HuH-7.5 (cell line): ENCODE measurements around the gene MOB3B.
"Not testable (repeated sequence)": the region's sequence is repeated elsewhere in the genome, so short reads cannot be mapped to it uniquely, and the experiment has no call there.

Experiments
- DNase-seq: peaks from one replicate; pipeline ENCODE4 v3.0.0; 2011; ENCODE audit warnings: low spot score

MOB3B gene

GRCh38 chr9:27518006-27518405 lies 11.6 kb downstream of the MOB3B start:
- no peak for DNase-seq

- no peak for DNase-seq
These were observed 15.1 kb downstream of the MOB3B start for GRCh38 chr9:27514551-27514950.

GRCh38 chr9:27511771-27512170 lies 17.8 kb downstream of the MOB3B start:
- no peak for DNase-seq

GRCh38 chr9:27510780-27511179 lies 18.8 kb downstream of the MOB3B start:
- no peak for DNase-seq

DNA sequence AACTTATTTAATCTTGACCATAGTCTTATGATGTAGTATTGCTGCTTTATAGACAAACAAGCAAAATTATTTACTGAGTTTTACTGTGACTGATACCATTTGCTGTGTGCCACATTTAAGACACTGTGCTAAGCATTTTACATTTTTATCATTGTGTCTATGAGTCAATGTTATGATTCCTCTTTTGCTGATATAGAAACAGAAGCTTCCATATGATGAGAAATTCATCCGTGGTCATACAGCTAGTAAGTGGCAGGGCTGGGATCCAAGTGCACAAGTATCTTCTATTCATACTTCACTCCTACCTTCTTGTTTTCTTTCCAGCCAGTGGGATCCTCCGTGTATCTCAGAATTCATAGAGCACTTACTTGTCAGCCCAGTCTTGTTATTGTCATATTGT lies 22.6 kb downstream of the MOB3B start:
- no peak for DNase-seq

- DNase-seq: no peak
These were observed 23.9 kb downstream of the MOB3B start for GRCh38 chr9:27505744-27506161.

DNA sequence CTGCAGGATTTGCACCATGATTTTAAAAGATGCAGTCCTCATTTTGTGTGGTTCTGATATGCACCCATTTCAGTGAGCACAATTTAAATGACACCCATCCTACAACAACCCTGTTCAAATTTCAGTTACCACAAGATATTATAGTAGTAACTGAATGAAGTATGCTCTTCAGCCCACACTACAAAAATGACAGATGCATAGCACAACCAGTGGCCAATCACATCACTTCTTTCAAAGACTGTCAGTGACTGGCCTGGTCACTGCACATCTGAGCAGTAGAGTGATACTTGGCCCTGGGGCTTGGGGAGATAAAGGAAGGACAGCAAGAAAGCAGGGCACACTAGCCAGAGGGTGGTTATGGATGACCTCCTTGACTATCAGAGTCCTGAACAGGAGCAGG lies 25.4 kb downstream of the MOB3B start:
- no peak for DNase-seq

DNA sequence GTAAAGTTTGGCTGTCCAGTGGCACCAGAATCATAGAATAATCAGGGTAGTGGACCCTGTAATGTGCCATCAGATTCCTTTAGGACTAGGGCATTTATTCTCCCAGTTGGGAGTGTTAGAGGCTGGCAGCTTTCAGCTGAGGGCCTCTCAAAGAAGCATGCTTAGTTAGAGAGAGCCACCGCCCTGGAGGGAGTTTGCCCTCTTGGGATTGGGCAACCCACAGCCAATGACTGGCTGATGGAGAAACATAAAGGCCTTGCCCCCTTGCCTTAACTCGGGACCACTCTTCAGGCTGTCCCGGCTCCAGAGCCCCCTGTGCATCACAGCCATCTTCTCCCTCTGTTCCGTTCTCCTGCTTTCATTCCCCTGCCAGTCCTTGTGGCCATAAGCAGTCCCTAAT lies 26.0 kb downstream of the MOB3B start:
- no peak for DNase-seq

- not testable (repeated sequence) for DNase-seq
These were observed 28.7 kb downstream of the MOB3B start for GRCh38 chr9:27500902-27501301.

DNA sequence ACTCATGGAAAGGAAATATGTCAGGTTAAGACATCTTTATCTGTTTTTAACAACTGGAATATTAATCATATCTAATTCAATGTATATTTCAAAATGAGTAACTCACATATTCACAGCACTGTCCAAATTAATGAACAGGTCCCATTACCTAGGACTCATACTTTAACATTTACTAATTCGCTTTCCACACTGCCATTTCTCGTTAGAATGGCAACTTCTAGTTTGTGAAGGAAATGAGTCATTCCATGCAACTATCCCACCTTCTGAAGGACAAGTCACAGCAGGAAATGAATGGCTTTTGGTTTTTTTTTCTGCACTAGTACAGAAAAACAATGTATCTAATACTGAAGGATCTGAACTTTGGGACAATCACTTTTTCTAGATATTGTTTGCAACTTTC lies 30.2 kb downstream of the MOB3B start:
- no peak for DNase-seq

DNA sequence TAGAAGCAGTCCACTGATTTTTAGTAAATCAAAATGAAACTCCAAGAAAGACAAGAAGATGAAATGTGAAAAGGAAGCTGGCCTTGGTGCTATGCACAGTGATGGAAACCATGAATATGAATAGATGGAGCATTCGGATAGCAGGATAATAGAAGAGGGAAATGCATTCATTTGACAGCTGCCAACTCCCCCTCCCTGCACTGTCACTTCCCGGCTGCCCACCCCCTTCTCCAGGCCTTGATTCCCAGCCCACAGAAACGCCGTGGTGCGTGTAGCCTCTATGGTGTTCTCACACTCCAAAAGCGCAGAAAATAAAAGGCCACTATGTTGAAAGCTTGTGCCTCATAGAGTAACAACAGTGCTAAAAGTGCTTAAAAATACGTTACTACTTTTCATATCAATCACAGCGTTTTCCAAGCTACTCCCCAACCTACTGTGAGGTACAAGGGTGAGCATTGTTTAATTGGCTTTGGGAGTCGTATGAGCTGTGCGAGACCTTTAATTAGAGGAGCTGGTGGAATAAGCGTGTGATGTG lies 31.7 kb downstream of the MOB3B start:
- DNase-seq: no peak

GRCh38 chr9:27496135-27496504 lies 33.5 kb downstream of the MOB3B start:
- no peak for DNase-seq

GRCh38 chr9:27495480-27496134 lies 34.0 kb downstream of the MOB3B start:
- DNase-seq: no peak

DNA sequence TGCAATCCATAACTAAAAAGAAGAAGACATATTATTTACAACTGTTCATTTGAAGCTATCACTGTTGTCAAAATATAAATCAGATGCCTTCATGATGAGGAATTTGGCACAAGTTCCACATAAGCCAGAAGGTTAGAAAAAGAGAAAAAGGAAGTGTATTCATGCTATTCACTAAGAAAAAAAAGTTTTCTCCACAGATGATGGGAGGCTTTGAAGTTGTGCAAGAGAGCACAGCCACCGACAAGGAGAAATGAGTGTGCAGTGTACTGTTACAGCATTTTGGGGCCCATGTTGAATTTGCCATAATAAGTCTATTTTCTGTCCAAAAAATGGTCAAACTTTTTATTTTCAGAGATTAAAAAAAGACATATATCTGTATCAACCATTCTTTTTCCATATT lies 38.5 kb downstream of the MOB3B start:
- DNase-seq: no peak

GRCh38 chr9:27489087-27489876 lies 40.3 kb downstream of the MOB3B start:
- DNase-seq: no peak

- no peak for DNase-seq
These were observed 41.7 kb downstream of the MOB3B start for GRCh38 chr9:27487927-27488326.

DNA sequence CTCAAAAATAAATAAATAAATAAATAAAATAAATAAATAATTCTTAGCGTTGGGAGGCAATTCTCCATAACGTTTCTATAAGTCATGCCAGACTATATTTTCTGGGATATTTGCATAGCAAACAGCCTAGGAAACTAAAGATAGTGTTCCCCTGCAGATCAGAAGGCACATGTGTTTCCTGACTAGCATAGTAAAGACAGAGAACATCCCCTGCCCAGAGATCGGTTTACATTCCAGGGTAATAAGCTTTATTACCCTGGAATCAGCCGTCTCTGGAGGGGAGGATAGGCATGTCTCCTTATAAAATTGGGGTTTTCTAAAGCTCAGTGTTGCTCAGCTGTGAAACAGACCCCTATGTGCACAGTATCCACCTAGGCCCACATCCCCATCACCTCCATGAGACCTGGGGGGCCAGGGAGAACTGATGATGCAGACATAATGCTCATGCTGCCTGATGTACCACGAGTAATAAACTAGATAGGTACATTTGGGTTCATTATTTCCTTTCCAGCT lies 42.4 kb downstream of the MOB3B start:
- DNase-seq: no peak

GRCh38 chr9:27485158-27485557 lies 44.5 kb downstream of the MOB3B start:
- no peak for DNase-seq

DNA sequence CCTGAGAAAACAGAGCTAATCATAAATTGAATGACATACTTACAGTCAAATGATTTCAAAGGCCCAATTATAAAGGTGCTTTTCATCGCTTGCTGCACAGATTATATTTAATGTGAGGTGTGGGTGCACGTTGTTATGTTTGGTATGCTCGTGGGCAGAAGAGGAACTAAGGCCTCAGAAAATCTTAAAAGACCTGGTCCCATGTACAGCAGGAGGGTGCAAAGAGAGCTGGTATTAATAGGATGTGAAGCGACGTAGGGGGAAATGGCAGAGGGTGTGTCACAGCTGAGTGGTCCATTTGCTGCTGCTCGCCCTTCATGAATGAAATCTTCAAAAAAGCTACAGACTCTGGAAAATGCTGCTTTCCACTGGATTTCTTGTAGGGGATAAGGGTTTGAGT lies 46.0 kb downstream of the MOB3B start:
- DNase-seq: no peak

GRCh38 chr9:27482709-27483108 lies 46.9 kb downstream of the MOB3B start:
- DNase-seq: no peak

DNA sequence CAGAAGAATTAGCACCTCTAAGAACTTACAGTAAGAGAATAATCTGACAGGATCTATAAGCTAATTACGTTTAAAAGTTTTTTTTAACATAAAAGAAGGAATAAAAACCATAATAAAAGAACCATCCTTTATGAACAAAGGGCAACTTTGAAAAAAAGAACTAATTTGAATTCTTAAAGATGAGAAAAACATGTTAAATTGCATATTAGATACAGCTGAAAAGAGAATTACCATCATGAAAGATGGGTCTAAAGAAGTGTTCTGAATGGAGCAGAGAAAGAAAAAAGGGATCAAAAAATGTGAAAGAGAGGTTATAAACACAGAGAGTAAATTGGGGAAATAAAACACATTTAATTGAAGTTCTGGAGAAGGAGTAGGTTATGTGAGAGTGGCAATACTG lies 51.3 kb downstream of the MOB3B start:
- no peak for DNase-seq

- DNase-seq: no peak
These were observed 52.6 kb downstream of the MOB3B start for GRCh38 chr9:27476870-27477515.

DNA sequence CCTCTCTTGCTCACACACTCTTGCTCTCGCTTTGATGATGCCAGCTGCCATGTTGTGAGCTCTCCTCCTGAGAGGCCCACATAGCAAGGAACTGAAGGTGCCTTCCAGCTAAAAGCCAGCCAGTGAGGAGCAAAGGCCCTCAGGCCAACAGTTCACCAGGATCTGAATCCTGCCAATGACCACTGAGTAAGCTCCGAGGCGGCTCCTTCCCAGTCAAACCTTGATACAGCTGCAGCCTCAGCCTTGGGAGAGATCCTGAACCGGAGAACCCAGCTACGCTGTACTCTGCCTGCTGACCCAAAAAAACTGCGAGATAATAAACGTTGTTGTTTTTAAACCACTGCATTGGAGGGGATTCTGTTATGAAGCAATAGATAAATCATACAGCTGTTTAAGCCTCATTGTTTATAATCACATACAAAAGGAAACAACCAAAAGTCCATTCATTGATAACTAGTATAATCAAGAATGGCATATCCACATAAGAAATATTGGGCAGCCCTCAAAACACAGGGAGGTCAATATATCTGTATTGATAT lies 54.5 kb downstream of the MOB3B start:
- no peak for DNase-seq
